Esophagus squamous epithelium (tissue), 4 donors: ENCODE data around the gene HEMGN.

Experiments used
- CTCF ChIP-seq, 6 experiments: fragments of 450-650 bp in 4 of 6; fragments of 200-600 bp in 2 of 6; sonication (generic) in 2 of 6; IDR thresholded peaks; one replicate each; pipeline ENCODE4 v1.5.1; 2016 to 2019; ENCODE audit warnings: antibody characterized with exemption in 6 of 6, mild to moderate bottlenecking in 4 of 6, moderate library complexity in 4 of 6
- POLR2A ChIP-seq, 4 donors: fragments of 450-650 bp; IDR thresholded peaks; one replicate each; pipeline ENCODE4 v1.6.1; 2017; ENCODE audit warnings: antibody characterized with exemption in 4 of 4, mild to moderate bottlenecking in 4 of 4, moderate library complexity in 3 of 4

GRCh38 chr9:97956331-97956730 lies 18.4 kb upstream of the HEMGN start:
- TF ChIP-seq CTCF (IDR thresholded peaks at IDR 0.05) (no peak), POLR2A (IDR thresholded peaks at IDR 0.05) (no peak)
